GM18873 (cell line): ENCODE results near the gene HDAC10.

Experiments
- ATAC-seq: cut with Tn5 transposase; IDR thresholded peaks from one replicate; pipeline ENCODE4 v1.9.1; 2021; ENCODE audit warnings: mild to moderate bottlenecking, moderate library complexity, moderate number of reproducible peaks; ENCODE audit not compliant: unreplicated experiment, low FRiP score

Gene HDAC10

GRCh38 chr22:50244420-50245213 is 6.4 kb downstream of the HDAC10 start, which contains the start of gene TUBGCP6:
TUBGCP6 (minus strand) TSS chr22:50245023; CDS start chr22:50244459, 564 bp downstream.
- ATAC-seq: no peak

- no peak for ATAC-seq
Measured at GRCh38 chr22:50243685-50244419, 7.2 kb downstream of the HDAC10 start.

- no peak for ATAC-seq
Measured at GRCh38 chr22:50242406-50242949, 8.6 kb downstream of the HDAC10 start.

GRCh38 chr22:50238755-50239154 is 12.3 kb downstream of the HDAC10 start:
- no peak for ATAC-seq

- ATAC-seq: no peak
Measured at GRCh38 chr22:50236731-50237409, 14.2 kb downstream of the HDAC10 start.

- ATAC-seq: no peak
Measured at GRCh38 chr22:50233223-50233622, 17.8 kb downstream of the HDAC10 start.

- ATAC-seq: no peak
Measured at GRCh38 chr22:50232481-50233151, 18.4 kb downstream of the HDAC10 start.

GRCh38 chr22:50229370-50229769 is 21.7 kb downstream of the HDAC10 start:
- no peak for ATAC-seq

GRCh38 chr22:50228366-50228765 is 22.7 kb downstream of the HDAC10 start:
- ATAC-seq: no peak

GRCh38 chr22:50227579-50228215 is 23.4 kb downstream of the HDAC10 start:
- no peak for ATAC-seq

GRCh38 chr22:50226875-50227165 is 24.2 kb downstream of the HDAC10 start:
- no peak for ATAC-seq

GRCh38 chr22:50226063-50226874 is 24.8 kb downstream of the HDAC10 start:
- no peak for ATAC-seq

- ATAC-seq: no peak
Measured at GRCh38 chr22:50225200-50225969, 25.7 kb downstream of the HDAC10 start.

- ATAC-seq: no peak
Measured at GRCh38 chr22:50224071-50224470, 27.0 kb downstream of the HDAC10 start.

GRCh38 chr22:50222508-50222907 is 28.6 kb downstream of the HDAC10 start:
- no peak for ATAC-seq

- no peak for ATAC-seq
Measured at GRCh38 chr22:50221410-50222300, 29.4 kb downstream of the HDAC10 start.

GRCh38 chr22:50220603-50221409 is 30.3 kb downstream of the HDAC10 start:
- ATAC-seq: no peak
